Activated T-cell treated with anti-CD3 and anti-CD28 coated beads, Interleukin-2, amount 50 U/mL, for 72 hours (primary cell): ENCODE data around the gene DOCK10. TPM values are rescaled to one million over a fixed set of nuclear protein-coding genes. Genes with fewer than 3 reads are reported as not detected.
A peak's percentile ranks its signal among the peaks of the same experiment; 100 is the strongest.

Source experiments
- ATAC-seq, 2 donors: fragments of 150-1000 bp; cut with Tn5 transposase; replicated peaks in 1 of 2; 2 replicates each; pipeline ENCODE4 v1.10.0; 2021; ENCODE audit warnings: moderate library complexity in 2 of 2, mild to moderate bottlenecking in 1 of 2
- DNase-seq, 2 donors: peaks; one replicate each; pipeline ENCODE4 v3.0.0; 2021 to 2022; ENCODE audit warnings: mixed read lengths in 1 of 2
- H3K27ac Mint-ChIP-seq: one replicate; pipeline ENCODE4 v1.8.0; 2022; ENCODE audit warnings: mild to moderate bottlenecking, moderate library complexity, mixed read lengths
- H3K27me3 Mint-ChIP-seq: one replicate; pipeline ENCODE4 v1.8.0; 2022; ENCODE audit warnings: low read depth, mixed read lengths
- H3K36me3 Mint-ChIP-seq, 2 donors: one replicate each; pipeline ENCODE4 v1.8.0; 2022; ENCODE audit warnings: mixed read lengths in 2 of 2, mild to moderate bottlenecking in 1 of 2; ENCODE audit not compliant: insufficient read depth in 2 of 2
- H3K4me1 Mint-ChIP-seq: one replicate; pipeline ENCODE4 v1.8.0; 2022; ENCODE audit warnings: low read depth, mixed read lengths
- H3K4me3 Mint-ChIP-seq, 2 donors: one replicate each; pipeline ENCODE4 v1.8.0; 2022; ENCODE audit warnings: mild to moderate bottlenecking in 2 of 2, mixed read lengths in 2 of 2, moderate library complexity in 2 of 2
- H3K9me3 Mint-ChIP-seq, 2 donors: one replicate each; pipeline ENCODE4 v1.8.0; 2022; ENCODE audit warnings: mixed read lengths in 2 of 2
- total RNA-seq, 2 donors: library from RNA; stranded (reverse); gene quantifications; one replicate each; pipeline ENCODE4 v1.2.3, GENCODE V29; 2022

Gene DOCK10
- total RNA-seq, 2 donors from 2014 or later = 179 to 199 TPM

- no peaks in the 10 kb centered on the region for H3K27me3 Mint-ChIP-seq
- peaks cover 11 to 12% of the 10 kb centered on the region in 2 donors for H3K9me3 Mint-ChIP-seq
- DNase-seq = no peak
- H3K36me3 Mint-ChIP-seq = peaks cover 50 to 79% of the 10 kb centered on the region in 2 donors
- H3K27ac Mint-ChIP-seq = peak overlapping the region; percentile 74
- peak; percentile 19 to 58 for ATAC-seq
- peaks cover 22% of the 10 kb centered on the region for H3K4me1 Mint-ChIP-seq
- no peak overlapping the region for H3K4me3 Mint-ChIP-seq
Observed at GRCh38 chr2:224764565-224765236, 277.6 kb downstream of the DOCK10 start.

- H3K27me3 Mint-ChIP-seq = no peaks in the 10 kb centered on the region
- no peak overlapping the region for H3K27ac Mint-ChIP-seq
- no peak overlapping the region for H3K4me3 Mint-ChIP-seq
- no peaks in the 10 kb centered on the region for H3K4me1 Mint-ChIP-seq
- peaks cover 27 to 31% of the 10 kb centered on the region in 2 donors for H3K9me3 Mint-ChIP-seq
- ATAC-seq = peak in 1 of 2 donors; percentile 8
- peaks cover 47 to 51% of the 10 kb centered on the region in 2 donors for H3K36me3 Mint-ChIP-seq
- peak in 1 of 2 donors; percentile 16 for DNase-seq
Observed at GRCh38 chr2:224757934-224758548, 284.2 kb downstream of the DOCK10 start.

GRCh38 chr2:224753743-224754540 is 288.3 kb downstream of the DOCK10 start:
- Mint-ChIP-seq H3K36me3 (peaks cover 21% of the 10 kb centered on the region in 2 donors), H3K27me3 (no peaks in the 10 kb centered on the region), H3K4me3 (no peak overlapping the region), H3K9me3 (peaks cover 15 to 21% of the 10 kb centered on the region in 2 donors), H3K4me1 (no peaks in the 10 kb centered on the region), H3K27ac (no peak overlapping the region)
- ATAC-seq (no peak), DNase-seq (no peak)

- no peaks in the 10 kb centered on the region for H3K4me1 Mint-ChIP-seq
Observed at GRCh38 chr2:224751996-224752698, 290.1 kb downstream of the DOCK10 start.

GRCh38 chr2:224749136-224749535 is 293.1 kb downstream of the DOCK10 start:
- ATAC-seq (peak in 1 of 2 donors; percentile 10), DNase-seq (no peak)
- Mint-ChIP-seq H3K4me1 (no peaks in the 10 kb centered on the region), H3K36me3 (no peaks in the 10 kb centered on the region), H3K9me3 (no peaks in the 10 kb centered on the region), H3K27me3 (peaks cover 8% of the 10 kb centered on the region), H3K4me3 (no peak overlapping the region), H3K27ac (no peak overlapping the region)

More at GRCh38 chr2:224751996-224752698, 290.1 kb downstream of the DOCK10 start:
- no peak overlapping the region for H3K4me3 Mint-ChIP-seq
- H3K36me3 Mint-ChIP-seq = peaks cover 3 to 6% of the 10 kb centered on the region in 2 donors
- H3K27ac Mint-ChIP-seq = no peak overlapping the region
- DNase-seq (no peak), ATAC-seq (peak in 1 of 2 donors; percentile 33)
- H3K27me3 Mint-ChIP-seq = peaks cover 8% of the 10 kb centered on the region
- peaks cover 4% of the 10 kb centered on the region in 2 donors for H3K9me3 Mint-ChIP-seq

GRCh38 chr2:224747765-224748164 is 294.5 kb downstream of the DOCK10 start:
- Mint-ChIP-seq H3K9me3 (no peaks in the 10 kb centered on the region), H3K36me3 (no peaks in the 10 kb centered on the region), H3K4me3 (no peak overlapping the region), H3K27ac (no peak overlapping the region), H3K27me3 (peaks cover 8% of the 10 kb centered on the region), H3K4me1 (no peaks in the 10 kb centered on the region)
- ATAC-seq (no peak), DNase-seq (no peak)

GRCh38 chr2:224736227-224736626 is 306.0 kb downstream of the DOCK10 start:
- H3K4me3 Mint-ChIP-seq = no peak overlapping the region
- no peaks in the 10 kb centered on the region for H3K4me1 Mint-ChIP-seq
- ATAC-seq = no peak
- peaks cover 14 to 15% of the 10 kb centered on the region in 2 donors for H3K36me3 Mint-ChIP-seq
- H3K27ac Mint-ChIP-seq = no peak overlapping the region
- DNase-seq = no peak
- peaks cover 9 to 14% of the 10 kb centered on the region in 2 donors for H3K9me3 Mint-ChIP-seq
- H3K27me3 Mint-ChIP-seq = peaks cover 6% of the 10 kb centered on the region

GRCh38 chr2:224734949-224735348 is 307.3 kb downstream of the DOCK10 start:
- no peaks in the 10 kb centered on the region for H3K4me1 Mint-ChIP-seq
- peaks cover 14 to 15% of the 10 kb centered on the region in 2 donors for H3K36me3 Mint-ChIP-seq
- peaks cover 9 to 14% of the 10 kb centered on the region in 2 donors for H3K9me3 Mint-ChIP-seq
- no peak for DNase-seq
- ATAC-seq = no peak
- no peak overlapping the region for H3K27ac Mint-ChIP-seq
- peaks cover 6% of the 10 kb centered on the region for H3K27me3 Mint-ChIP-seq
- H3K4me3 Mint-ChIP-seq = no peak overlapping the region

- no peak for DNase-seq
- H3K9me3 Mint-ChIP-seq = peaks cover 2 to 12% of the 10 kb centered on the region in 2 donors
Observed at GRCh38 chr2:224731665-224732064, 310.6 kb downstream of the DOCK10 start.

GRCh38 chr2:224729435-224729834 is 312.8 kb downstream of the DOCK10 start:
- Mint-ChIP-seq H3K27ac (no peak overlapping the region), H3K27me3 (peaks cover 6% of the 10 kb centered on the region), H3K4me1 (no peaks in the 10 kb centered on the region), H3K4me3 (no peak overlapping the region), H3K36me3 (peaks cover 0 to 3% of the 10 kb centered on the region in 2 donors), H3K9me3 (peaks cover 0 to 4% of the 10 kb centered on the region in 2 donors)
- no peak for ATAC-seq
- DNase-seq = no peak

More at GRCh38 chr2:224731665-224732064, 310.6 kb downstream of the DOCK10 start:
- Mint-ChIP-seq H3K4me1 (no peaks in the 10 kb centered on the region), H3K4me3 (no peak overlapping the region), H3K27ac (no peak overlapping the region), H3K36me3 (peaks cover 7 to 11% of the 10 kb centered on the region in 2 donors), H3K27me3 (peaks cover 6% of the 10 kb centered on the region)
- ATAC-seq = no peak

- no peak overlapping the region for H3K27ac Mint-ChIP-seq
- no peaks in the 10 kb centered on the region for H3K27me3 Mint-ChIP-seq
Observed at GRCh38 chr2:224724331-224724730, 317.9 kb downstream of the DOCK10 start.

GRCh38 chr2:224723586-224724217 is 318.6 kb downstream of the DOCK10 start:
- H3K4me1 Mint-ChIP-seq = no peaks in the 10 kb centered on the region
- peaks cover 0 to 4% of the 10 kb centered on the region in 2 donors for H3K9me3 Mint-ChIP-seq
- H3K27me3 Mint-ChIP-seq = no peaks in the 10 kb centered on the region
- H3K27ac Mint-ChIP-seq = no peak overlapping the region
- DNase-seq = no peak
- H3K36me3 Mint-ChIP-seq = peaks cover 0 to 3% of the 10 kb centered on the region in 2 donors
- ATAC-seq = peak in 1 of 2 donors; percentile 30
- H3K4me3 Mint-ChIP-seq = no peak overlapping the region

More at GRCh38 chr2:224724331-224724730, 317.9 kb downstream of the DOCK10 start:
- Mint-ChIP-seq H3K36me3 (peaks cover 0 to 3% of the 10 kb centered on the region in 2 donors), H3K4me3 (no peak overlapping the region), H3K4me1 (no peaks in the 10 kb centered on the region), H3K9me3 (peaks cover 0 to 4% of the 10 kb centered on the region in 2 donors)
- DNase-seq (no peak), ATAC-seq (no peak)
